ENCODE measurements around the gene DVL1. TPM values are rescaled to one million over a fixed set of nuclear protein-coding genes. Genes with fewer than 3 reads are reported as not detected.

DVL1 gene
- polyA plus RNA-seq, 1 donor = 45.4 TPM

DNA sequence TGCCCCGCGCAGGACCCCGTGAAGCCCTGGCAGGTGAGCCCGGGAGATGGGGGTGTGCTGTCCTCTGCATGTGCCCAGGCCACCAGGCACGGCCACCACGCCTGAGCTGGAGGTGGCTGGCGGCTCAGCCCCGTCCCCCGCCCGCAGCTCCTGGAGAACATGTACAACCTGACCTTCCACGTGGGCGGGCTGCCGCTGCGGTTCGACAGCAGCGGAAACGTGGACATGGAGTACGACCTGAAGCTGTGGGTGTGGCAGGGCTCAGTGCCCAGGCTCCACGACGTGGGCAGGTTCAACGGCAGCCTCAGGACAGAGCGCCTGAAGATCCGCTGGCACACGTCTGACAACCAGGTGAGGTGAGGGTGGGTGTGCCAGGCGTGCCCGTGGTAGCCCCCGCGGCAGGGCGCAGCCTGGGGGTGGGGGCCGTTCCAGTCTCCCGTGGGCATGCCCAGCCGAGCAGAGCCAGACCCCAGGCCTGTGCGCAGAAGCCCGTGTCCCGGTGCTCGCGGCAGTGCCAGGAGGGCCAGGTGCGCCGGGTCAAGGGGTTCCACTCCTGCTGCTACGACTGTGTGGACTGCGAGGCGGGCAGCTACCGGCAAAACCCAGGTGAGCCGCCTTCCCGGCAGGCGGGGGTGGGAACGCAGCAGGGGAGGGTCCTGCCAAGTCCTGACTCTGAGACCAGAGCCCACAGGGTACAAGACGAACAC, 16.3 kb downstream of the DVL1 start:
- Histone ChIP-seq H3K4me3 (ENCODE audit: low read length) (no peak overlapping the region), H3K9me3 (ENCODE audit: control insufficient read depth, low read depth, low read length) (peaks cover 16% of the 10 kb centered on the region), H3K36me3 (ENCODE audit: control insufficient read depth, insufficient read depth, low read length) (peaks cover 24% of the 10 kb centered on the region), H3K4me1 (ENCODE audit: control insufficient read depth, insufficient read depth, low read length) (peaks cover 15% of the 10 kb centered on the region), H3K27ac (ENCODE audit: low read length) (no peak overlapping the region), H3K27me3 (ENCODE audit: control insufficient read depth, insufficient read depth, low read length) (no peaks in the 10 kb centered on the region)
- DNase-seq = no peak
- no CpG with 5 or more reads among the region's 48 CpGs for WGBS (ENCODE audit: insufficient coverage, low lambda C conversion rate)

GRCh38 chr1:1332031-1332755, 17.0 kb downstream of the DVL1 start:
- DNase-seq = no peak
- Histone ChIP-seq H3K27me3 (ENCODE audit: control insufficient read depth, insufficient read depth, low read length) (no peaks in the 10 kb centered on the region), H3K4me3 (ENCODE audit: low read length) (no peak overlapping the region), H3K27ac (ENCODE audit: low read length) (no peak overlapping the region), H3K36me3 (ENCODE audit: control insufficient read depth, insufficient read depth, low read length) (peaks cover 25% of the 10 kb centered on the region), H3K4me1 (ENCODE audit: control insufficient read depth, insufficient read depth, low read length) (peaks cover 15% of the 10 kb centered on the region), H3K9me3 (ENCODE audit: control insufficient read depth, low read depth, low read length) (peaks cover 16% of the 10 kb centered on the region)
- no CpG with 5 or more reads among the region's 57 CpGs for WGBS (ENCODE audit: insufficient coverage, low lambda C conversion rate)

GRCh38 chr1:1331068-1331965, 17.9 kb downstream of the DVL1 start, which contains the start of gene TAS1R3:
TSS of gene TAS1R3 (plus strand) at chr1:1331280. CDS start at chr1:1331346, 66 bp downstream.
- Histone ChIP-seq H3K36me3 (ENCODE audit: control insufficient read depth, insufficient read depth, low read length) (peaks cover 31% of the 10 kb centered on the region), H3K9me3 (ENCODE audit: control insufficient read depth, low read depth, low read length) (peaks cover 13% of the 10 kb centered on the region), H3K4me3 (ENCODE audit: low read length) (no peak within 1 kb of the TSS), H3K4me1 (ENCODE audit: control insufficient read depth, insufficient read depth, low read length) (peaks cover 18% of the 10 kb centered on the region), H3K27ac (ENCODE audit: low read length) (no peak within 1 kb of the TSS), H3K27me3 (ENCODE audit: control insufficient read depth, insufficient read depth, low read length) (no peaks in the 10 kb centered on the region)
- no CpG with 5 or more reads among the region's 41 CpGs for WGBS (ENCODE audit: insufficient coverage, low lambda C conversion rate)
- no peak for DNase-seq

- WGBS (ENCODE audit: insufficient coverage, low lambda C conversion rate) = no CpG with 5 or more reads among the region's 15 CpGs
- Histone ChIP-seq H3K4me3 (ENCODE audit: low read length) (no peak overlapping the region), H3K27me3 (ENCODE audit: control insufficient read depth, insufficient read depth, low read length) (no peaks in the 10 kb centered on the region), H3K4me1 (ENCODE audit: control insufficient read depth, insufficient read depth, low read length) (peaks cover 26% of the 10 kb centered on the region), H3K27ac (ENCODE audit: low read length) (no peak overlapping the region), H3K9me3 (ENCODE audit: control insufficient read depth, low read depth, low read length) (peaks cover 13% of the 10 kb centered on the region), H3K36me3 (ENCODE audit: control insufficient read depth, insufficient read depth, low read length) (peaks cover 29% of the 10 kb centered on the region)
- DNase-seq = no peak
Observed at GRCh38 chr1:1330366-1331067, 18.7 kb downstream of the DVL1 start.

- peaks cover 24% of the 10 kb centered on the region for H3K36me3 ChIP-seq (ENCODE audit: control insufficient read depth, insufficient read depth, low read length)
- peaks cover 30% of the 10 kb centered on the region for H3K4me1 ChIP-seq (ENCODE audit: control insufficient read depth, insufficient read depth, low read length)
Observed at GRCh38 chr1:1329304-1330210, 19.7 kb downstream of the DVL1 start.

DNA sequence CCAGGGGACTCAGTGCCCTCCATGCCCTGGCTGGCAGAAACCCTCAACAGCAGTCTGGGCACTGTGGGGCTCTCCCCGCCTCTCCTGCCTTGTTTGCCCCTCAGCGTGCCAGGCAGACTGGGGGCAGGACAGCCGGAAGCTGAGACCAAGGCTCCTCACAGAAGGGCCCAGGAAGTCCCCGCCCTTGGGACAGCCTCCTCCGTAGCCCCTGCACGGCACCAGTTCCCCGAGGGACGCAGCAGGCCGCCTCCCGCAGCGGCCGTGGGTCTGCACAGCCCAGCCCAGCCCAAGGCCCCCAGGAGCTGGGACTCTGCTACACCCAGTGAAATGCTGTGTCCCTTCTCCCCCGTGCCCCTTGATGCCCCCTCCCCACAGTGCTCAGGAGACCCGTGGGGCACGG, 21.0 kb downstream of the DVL1 start:
- WGBS (ENCODE audit: insufficient coverage, low lambda C conversion rate) = no CpG with 5 or more reads among the region's 15 CpGs
- Histone ChIP-seq H3K4me3 (ENCODE audit: low read length) (no peak overlapping the region), H3K36me3 (ENCODE audit: control insufficient read depth, insufficient read depth, low read length) (peaks cover 24% of the 10 kb centered on the region), H3K4me1 (ENCODE audit: control insufficient read depth, insufficient read depth, low read length) (peaks cover 30% of the 10 kb centered on the region), H3K27me3 (ENCODE audit: control insufficient read depth, insufficient read depth, low read length) (no peaks in the 10 kb centered on the region), H3K27ac (ENCODE audit: low read length) (no peak overlapping the region), H3K9me3 (ENCODE audit: control insufficient read depth, low read depth, low read length) (peaks cover 10% of the 10 kb centered on the region)
- no peak for DNase-seq

More at GRCh38 chr1:1329304-1330210, 19.7 kb downstream of the DVL1 start:
- Histone ChIP-seq H3K27me3 (ENCODE audit: control insufficient read depth, insufficient read depth, low read length) (no peaks in the 10 kb centered on the region), H3K27ac (ENCODE audit: low read length) (no peak overlapping the region), H3K4me3 (ENCODE audit: low read length) (no peak overlapping the region), H3K9me3 (ENCODE audit: control insufficient read depth, low read depth, low read length) (peaks cover 13% of the 10 kb centered on the region)
- DNase-seq = no peak
- no CpG with 5 or more reads among the region's 58 CpGs for WGBS (ENCODE audit: insufficient coverage, low lambda C conversion rate)

DNA sequence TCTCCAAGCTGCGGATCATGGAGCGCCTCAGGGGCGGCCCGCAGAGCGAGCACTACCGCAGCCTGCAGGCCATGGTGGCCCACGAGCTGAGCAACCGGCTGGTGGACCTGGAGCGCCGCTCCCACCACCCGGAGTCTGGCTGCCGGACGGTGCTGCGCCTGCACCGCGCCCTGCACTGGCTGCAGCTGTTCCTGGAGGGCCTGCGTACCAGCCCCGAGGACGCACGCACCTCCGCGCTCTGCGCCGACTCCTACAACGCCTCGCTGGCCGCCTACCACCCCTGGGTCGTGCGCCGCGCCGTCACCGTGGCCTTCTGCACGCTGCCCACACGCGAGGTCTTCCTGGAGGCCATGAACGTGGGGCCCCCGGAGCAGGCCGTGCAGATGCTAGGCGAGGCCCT, 21.9 kb downstream of the DVL1 start:
- H3K36me3 ChIP-seq (ENCODE audit: control insufficient read depth, insufficient read depth, low read length) = peaks cover 24% of the 10 kb centered on the region
- no peak overlapping the region for H3K27ac ChIP-seq (ENCODE audit: low read length)
- no peak for DNase-seq
- WGBS (ENCODE audit: insufficient coverage, low lambda C conversion rate) = 100% methylated on average over 3 of the region's 40 CpGs
- peaks cover 32% of the 10 kb centered on the region for H3K4me1 ChIP-seq (ENCODE audit: control insufficient read depth, insufficient read depth, low read length)
- H3K27me3 ChIP-seq (ENCODE audit: control insufficient read depth, insufficient read depth, low read length) = no peaks in the 10 kb centered on the region
- H3K4me3 ChIP-seq (ENCODE audit: low read length) = no peak overlapping the region
- H3K9me3 ChIP-seq (ENCODE audit: control insufficient read depth, low read depth, low read length) = peaks cover 10% of the 10 kb centered on the region

- H3K27ac ChIP-seq (ENCODE audit: low read length) = no peak overlapping the region
- H3K4me3 ChIP-seq (ENCODE audit: low read length) = peak overlapping the region; percentile 79
- peaks cover 30% of the 10 kb centered on the region for H3K4me1 ChIP-seq (ENCODE audit: control insufficient read depth, insufficient read depth, low read length)
- peaks cover 34% of the 10 kb centered on the region for H3K36me3 ChIP-seq (ENCODE audit: control insufficient read depth, insufficient read depth, low read length)
- H3K9me3 ChIP-seq (ENCODE audit: control insufficient read depth, low read depth, low read length) = peaks cover 10% of the 10 kb centered on the region
- no CpG with 5 or more reads among the region's 8 CpGs for WGBS (ENCODE audit: insufficient coverage, low lambda C conversion rate)
- DNase-seq = no peak
- no peaks in the 10 kb centered on the region for H3K27me3 ChIP-seq (ENCODE audit: control insufficient read depth, insufficient read depth, low read length)
Observed at GRCh38 chr1:1326075-1326605, 23.1 kb downstream of the DVL1 start.

Measured in large intestine (tissue), 3 donors.